Ovary (tissue), 9 donors: ENCODE results near the gene MYLIP. TPM values are rescaled to one million over a fixed set of nuclear protein-coding genes. Genes with fewer than 3 reads are reported as not detected.

Source experiments
- DNase-seq, 5 donors: peaks; one replicate each; pipeline ENCODE4 v3.0.0-alpha.2; 2019 to 2020
- H3K27ac ChIP-seq, 2 donors: fragments of 200-600 bp; one replicate each; pipeline versions ENCODE4 v1.5.1 to v1.8.0; 2019 to 2022
- H3K27me3 ChIP-seq: fragments of 200-600 bp; one replicate; pipeline ENCODE4 v1.8.0; 2022
- H3K36me3 ChIP-seq: fragments of 200-600 bp; sonication (generic); one replicate; pipeline ENCODE4 v1.5.1; 2019
- H3K4me1 ChIP-seq: one replicate; pipeline ENCODE4 v1.8.1; 2013; ENCODE audit warnings: mild to moderate bottlenecking, moderate library complexity; ENCODE audit not compliant: insufficient read depth
- H3K4me3 ChIP-seq: fragments of 200-600 bp; sonication (generic); one replicate; pipeline ENCODE4 v1.5.1; 2017
- H3K9me3 ChIP-seq, 2 donors: fragments of 200-600 bp in 1 of 2; sonication (generic) in 1 of 2; one replicate each; pipeline versions ENCODE4 v1.5.1 to v1.8.1; 2013 to 2019; ENCODE audit warnings: mild to moderate bottlenecking in 1 of 2, moderate library complexity in 1 of 2
- CTCF ChIP-seq, 3 donors: fragments of 450-650 bp in 2 of 3; fragments of 200-600 bp in 1 of 3; IDR thresholded peaks; one replicate each; pipeline versions ENCODE4 v1.5.1 to v1.8.0; 2016 to 2022; ENCODE audit warnings: antibody characterized with exemption in 3 of 3, mild to moderate bottlenecking in 1 of 3
- EP300 ChIP-seq: sonication (generic); formaldehyde crosslinking; IDR thresholded peaks from one replicate; pipeline ENCODE4 v1.6.1; 2017; ENCODE audit warnings: antibody characterized with exemption
- POLR2A ChIP-seq: fragments of 450-650 bp; IDR thresholded peaks from one replicate; pipeline ENCODE4 v1.6.1; 2017; ENCODE audit warnings: antibody characterized with exemption, mild to moderate bottlenecking, moderate library complexity
- WGBS, 3 donors: extraction: QIAGEN DNeasy Blood & Tissue Kit in 1 of 3; methylation state at CpG; one replicate each; pipeline versions ENCODE4 v1.1.5 to v1.1.7; 2013 to 2017; 5-methylcytosine and 5-hydroxymethylcytosine counted together
- intact Hi-C, 4 donors: fragments of 100-400 bp; cut with DNase I; formaldehyde crosslinking; loops; one replicate each; pipeline versions ENCODE4 v1.11.0 to v1.15.1; 2022 to 2023
- polyA plus RNA-seq, 2 donors: library from polyadenylated mRNA; stranded (reverse); fragments of 200-250 nt in 1 of 2; fragments of 350-450 nt in 1 of 2; fragmentation: Illumina TruSeq in 1 of 2; extraction: RNeasy Lipid Tissue Mini Kit (QIAGEN cat#74804) in 1 of 2; gene quantifications; one replicate each; pipeline ENCODE4 v1.2.3, GENCODE V29; 2013 to 2014
- total RNA-seq, 7 donors: library from RNA; depleted of rRNA in 2 of 7; stranded (reverse); fragments of >200 nt in 2 of 7; fragmentation: NEBNext Ultra II Directional in 3 of 7; extraction: Animal tissue kit (Norgen Biotek cat#: 25700) in 3 of 7; gene quantifications; one replicate each; pipeline versions ENCODE4 v1.1.0 to v1.2.4, GENCODE V29; 2016 to 2023
- donor health status: DM: no; HTN: no; CAD: no; lungs with moderate emphysema.
- donor health status: DM: no; HTN: no; CAD: no.
- donor health status: Bipolar disorder and iron deficiency.
- donor health status: DM: yes; HTN: yes; CAD: no.
- donor health status: DM: no; HTN: no; CAD: no.
- donor health status: DM: yes; HTN: yes; CAD: no.

The MYLIP gene
- total and polyA plus RNA-seq, 9 donors, result 11.0 to 45.4 (median 37.7) TPM

- TF ChIP-seq POLR2A, result no peak
- TF ChIP-seq CTCF (IDR thresholded peaks at IDR 0.05), result no peak
- TF ChIP-seq EP300, result no peak
- Histone ChIP-seq H3K36me3 (no peaks in the 10 kb centered on the region), H3K27ac (no peak overlapping the region), H3K4me3 (no peak overlapping the region), H3K27me3 (no peaks in the 10 kb centered on the region), H3K4me1 (no peaks in the 10 kb centered on the region), H3K9me3 (no peaks in the 10 kb centered on the region)
- intact Hi-C loops, result no loop called here
- no peak for DNase-seq
- 79 to 89% (median 80%) methylated on average over 6 of the region's 6 CpGs for WGBS, 3 donors
Observed at GRCh38 chr6:16089232-16090062, 39.4 kb upstream of the MYLIP start.

GRCh38 chr6:16090452-16090851, 38.4 kb upstream of the MYLIP start:
- 87 to 98% (median 90%) methylated on average over 1 of the region's 1 CpG for WGBS, 3 donors
- Histone ChIP-seq H3K36me3 (no peaks in the 10 kb centered on the region), H3K4me3 (no peak overlapping the region), H3K27me3 (no peaks in the 10 kb centered on the region), H3K4me1 (no peaks in the 10 kb centered on the region), H3K9me3 (no peaks in the 10 kb centered on the region), H3K27ac (no peak overlapping the region)
- TF ChIP-seq POLR2A (no peak), EP300 (no peak), CTCF (IDR thresholded peaks at IDR 0.05) (no peak)
- intact Hi-C loops, result no loop called here
- no peak for DNase-seq

DNA sequence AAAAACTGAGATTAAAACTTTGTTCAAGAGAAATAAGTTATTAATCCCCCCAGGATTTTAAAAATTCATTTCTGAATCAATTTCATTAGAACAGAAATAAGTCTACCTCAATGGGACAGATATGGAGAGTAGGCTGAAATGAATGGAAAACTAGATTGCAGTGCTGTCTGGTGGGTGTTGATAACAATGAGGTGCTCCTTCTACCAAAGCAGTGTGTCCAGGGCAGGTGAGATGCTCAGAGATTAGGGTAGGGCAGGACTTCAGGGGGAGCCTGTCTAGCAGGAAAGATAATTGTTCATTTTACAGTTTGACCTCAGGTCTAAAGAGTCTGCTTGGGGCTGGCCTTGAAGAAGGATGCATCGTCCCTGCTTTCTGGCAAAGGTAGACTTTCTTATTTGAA, 38.0 kb upstream of the MYLIP start:
- Histone ChIP-seq H3K9me3 (no peaks in the 10 kb centered on the region), H3K27me3 (no peaks in the 10 kb centered on the region), H3K36me3 (no peaks in the 10 kb centered on the region), H3K27ac (no peak overlapping the region), H3K4me1 (no peaks in the 10 kb centered on the region), H3K4me3 (no peak overlapping the region)
- intact Hi-C loops, result no loop called here
- DNase-seq, result no peak
- 63 to 75% (median 63%) methylated on average over 1 of the region's 1 CpG for WGBS, 3 donors
- TF ChIP-seq CTCF (IDR thresholded peaks at IDR 0.05) (no peak), POLR2A (no peak), EP300 (no peak)

GRCh38 chr6:16092140-16092539, 36.7 kb upstream of the MYLIP start:
- 81 to 90% (median 85%) methylated on average over 4 of the region's 4 CpGs for WGBS, 3 donors
- no peak for DNase-seq

More at GRCh38 chr6:16092140-16092539, 36.7 kb upstream of the MYLIP start:
- H3K9me3 ChIP-seq, result no peaks in the 10 kb centered on the region
- H3K27ac ChIP-seq, result no peak overlapping the region
- no peaks in the 10 kb centered on the region for H3K36me3 ChIP-seq
- TF ChIP-seq POLR2A, result no peak
- no peak for TF ChIP-seq EP300
- TF ChIP-seq CTCF (IDR thresholded peaks at IDR 0.05), result no peak
- no peaks in the 10 kb centered on the region for H3K27me3 ChIP-seq
- no peak overlapping the region for H3K4me3 ChIP-seq
- intact Hi-C loops, result no loop called here
- H3K4me1 ChIP-seq, result no peaks in the 10 kb centered on the region
